Gastroesophageal sphincter (tissue), 3 donors: ENCODE results near the gene CLGN.

Source experiments
- CTCF ChIP-seq, 4 experiments: fragments of 200-600 bp in 2 of 4; fragments of 450-650 bp in 2 of 4; sonication (generic) in 1 of 4; IDR thresholded peaks; one replicate each; pipeline ENCODE4 v1.5.1; 2017 to 2019; ENCODE audit warnings: antibody characterized with exemption in 4 of 4, mild to moderate bottlenecking in 2 of 4, moderate library complexity in 2 of 4
- EP300 ChIP-seq: sonication (generic); formaldehyde crosslinking; IDR thresholded peaks from one replicate; pipeline ENCODE4 v1.6.1; 2017; ENCODE audit warnings: antibody characterized with exemption, mild to moderate bottlenecking
- POLR2A ChIP-seq, 2 donors: fragments of 450-650 bp; IDR thresholded peaks; one replicate each; pipeline ENCODE4 v1.6.1; 2017; ENCODE audit warnings: antibody characterized with exemption in 2 of 2, mild to moderate bottlenecking in 2 of 2, moderate library complexity in 1 of 2

- TF ChIP-seq EP300 (no peak), CTCF (IDR thresholded peaks at IDR 0.05) (no peak), POLR2A (IDR thresholded peaks at IDR 0.05) (no peak)
Observed at GRCh38 chr4:140448162-140448561, 20.7 kb upstream of the CLGN start.
